B cell (primary cell): ENCODE results near the gene METTL27. TPM values are rescaled to one million over a fixed set of nuclear protein-coding genes. Genes with fewer than 3 reads are reported as not detected.

ENCODE experiments used
- ATAC-seq: fragments of 200-7000 bp; cut with Tn5 transposase; one replicate; pipeline ENCODE4 v1.10.0; 2021; ENCODE audit warnings: low read depth, mild to moderate bottlenecking, moderate number of reproducible peaks, moderate library complexity
- CTCF ChIA-PET: fragments of 350-600 bp; sonication (Branson Sonifier 250); formaldehyde crosslinking; loops from one replicate; lab custom pipeline; 2021; ENCODE audit warnings: antibody characterized with exemption, inconsistent platforms; lab: Charles Lee
- POLR2A ChIA-PET: fragments of 350-600 bp; sonication (Branson Sonifier 250); formaldehyde crosslinking; loops from one replicate; lab custom pipeline; 2021; ENCODE audit warnings: antibody characterized with exemption; lab: Charles Lee
- DNase-seq: peaks from one replicate; pipeline ENCODE4 v3.0.0; 2013
- H2AFZ ChIP-seq: 2 replicates; pipeline ENCODE4 v1.6.1; 2012; ENCODE audit warnings: mild to moderate bottlenecking, low read depth, low read length; ENCODE audit not compliant: insufficient read depth, poor library complexity, severe bottlenecking
- H3K27ac ChIP-seq, 2 donors: 1 replicate in 1 of 2; 2 replicates in 1 of 2; pipeline ENCODE4 v1.5.1; 2012 to 2013; ENCODE audit warnings: low read length in 2 of 2, mild to moderate bottlenecking in 2 of 2, moderate library complexity in 1 of 2
- H3K27me3 ChIP-seq, 4 experiments: fragments of 200-600 bp in 1 of 4; sonication (generic) in 1 of 4; replicated peaks in 1 of 4; 1 replicate in 2 of 4; 2 replicates in 2 of 4; pipeline versions ENCODE4 v1.6.1 to v1.7.0; 2013 to 2016; ENCODE audit warnings: low read length in 3 of 4, mild to moderate bottlenecking in 2 of 4, mixed read lengths in 1 of 4, moderate library complexity in 1 of 4; ENCODE audit not compliant: insufficient read depth in 4 of 4, control insufficient read depth in 3 of 4; ENCODE audit errors: control extremely low read depth in 1 of 4
- H3K36me3 ChIP-seq, 2 experiments: replicated peaks in 1 of 2; 1 replicate in 1 of 2; 2 replicates in 1 of 2; pipeline versions ENCODE4 v1.6.1 to v1.7.1; 2013; ENCODE audit warnings: low read length in 1 of 2; ENCODE audit not compliant: insufficient read depth in 2 of 2, control insufficient read depth in 1 of 2; ENCODE audit errors: control extremely low read depth in 1 of 2, extremely low read depth in 1 of 2
- H3K4me1 ChIP-seq, 2 donors: fragments of 200-600 bp in 1 of 2; sonication (generic) in 1 of 2; 1 replicate in 1 of 2; 2 replicates in 1 of 2; pipeline versions ENCODE4 v1.5.1 to v1.6.1; 2013 to 2017; ENCODE audit warnings: low read length in 2 of 2; ENCODE audit not compliant: control insufficient read depth in 2 of 2, insufficient read depth in 2 of 2
- H3K4me2 ChIP-seq: replicated peaks from 2 replicates; pipeline ENCODE3; 2012; ENCODE audit warnings: mild to moderate bottlenecking, low read depth, low read length; ENCODE audit not compliant: poor library complexity, severe bottlenecking
- H3K4me3 ChIP-seq, 5 experiments: fragments of 200-600 bp in 1 of 5; sonication (generic) in 1 of 5; 1 replicate in 3 of 5; 2 replicates in 2 of 5; pipeline versions ENCODE4 v1.5.1 to v1.7.0; 2011 to 2016; ENCODE audit warnings: low read length in 4 of 5, mild to moderate bottlenecking in 4 of 5, low read depth in 2 of 5, control low read depth in 1 of 5, moderate library complexity in 1 of 5; ENCODE audit not compliant: insufficient read depth in 1 of 5; ENCODE audit errors: control extremely low read depth in 1 of 5, extremely low read depth in 1 of 5
- H3K79me2 ChIP-seq: fragments of 200-600 bp; sonication (generic); one replicate; pipeline ENCODE4 v1.6.0; 2016; ENCODE audit warnings: low read length; ENCODE audit not compliant: control insufficient read depth, insufficient read depth
- H3K9ac ChIP-seq: fragments of 200-600 bp; sonication (generic); 2 replicates; pipeline ENCODE4 v1.6.1; 2017; ENCODE audit warnings: mild to moderate bottlenecking, low read length, moderate library complexity
- H3K9me3 ChIP-seq, 3 donors: one replicate each; pipeline versions ENCODE4 v1.6.1 to v1.7.1; 2013; ENCODE audit warnings: low read length in 2 of 3; ENCODE audit not compliant: control insufficient read depth in 2 of 3, insufficient read depth in 1 of 3; ENCODE audit errors: control extremely low read depth in 1 of 3
- H4K20me1 ChIP-seq: 2 replicates; pipeline ENCODE4 v1.6.0; 2012; ENCODE audit warnings: mild to moderate bottlenecking, low read length; ENCODE audit not compliant: insufficient read depth, control insufficient read depth, poor library complexity, severe bottlenecking
- H3K27ac Mint-ChIP-seq: one replicate; pipeline ENCODE4 v1.8.0; 2021; ENCODE audit warnings: mixed read lengths
- H3K27me3 Mint-ChIP-seq: one replicate; pipeline ENCODE4 v1.8.0; 2021; ENCODE audit warnings: mixed read lengths
- H3K4me1 Mint-ChIP-seq: one replicate; pipeline ENCODE4 v1.8.0; 2021; ENCODE audit warnings: mixed read lengths
- H3K4me3 Mint-ChIP-seq: one replicate; pipeline ENCODE4 v1.8.0; 2021; ENCODE audit warnings: mixed read lengths
- H3K9me3 Mint-ChIP-seq: one replicate; pipeline ENCODE4 v1.8.0; 2022; ENCODE audit warnings: mixed read lengths; ENCODE audit not compliant: insufficient read depth
- CTCF ChIP-seq: fragments of 200-600 bp; IDR thresholded peaks from one replicate; pipeline ENCODE4 v1.8.0; 2022; ENCODE audit warnings: antibody characterized with exemption, mild to moderate bottlenecking
- EZH2 ChIP-seq: IDR thresholded peaks from 2 replicates; pipeline ENCODE4 v1.6.1; 2012; ENCODE audit warnings: borderline replicate concordance, low read depth, mild to moderate bottlenecking, moderate library complexity, low read length; ENCODE audit not compliant: insufficient read depth, poor library complexity, severe bottlenecking
- WGBS: methylation state at CpG from one replicate; pipeline ENCODE4 v1.1.5; 2013; ENCODE audit warnings: missing lambda C conversion rate; ENCODE audit not compliant: insufficient coverage; 5-methylcytosine and 5-hydroxymethylcytosine counted together
- intact Hi-C: fragments of 100-400 bp; cut with micrococcal nuclease; formaldehyde crosslinking; loops from one replicate; pipeline ENCODE4 v1.10.0; 2022
- polyA plus RNA-seq: library from polyadenylated mRNA; depleted of rRNA; stranded (reverse); fragments of >200 nt; gene quantifications from 2 replicates; pipeline ENCODE4 v1.2.3, GENCODE V29; 2012
- total RNA-seq, 2 donors: library from RNA; stranded (reverse); fragments of 120-200 nt in 1 of 2; gene quantifications; 1 replicate in 1 of 2; 2 replicates in 1 of 2; pipeline versions ENCODE4 v1.2.3 to v1.2.4, GENCODE V29; 2013 to 2022

METTL27 gene
- total and polyA plus RNA-seq, 2 donors (not counting 1 experiment from before 2014, with no cell fraction given) = 0.37 to 1.5 TPM

- DNase-seq (no peak), ATAC-seq (no peak)
- H3K9ac ChIP-seq = no peak overlapping the region
- H3K27me3 ChIP-seq = peaks cover 0 to 5% (median 0%) of the 10 kb centered on the region in 4 experiments
- peaks cover 23 to 24% of the 10 kb centered on the region in 2 donors for H3K4me1 ChIP-seq
- no peaks in the 10 kb centered on the region for H4K20me1 ChIP-seq
- intact Hi-C loops = no loop called here
- no peak overlapping the region for H3K4me3 Mint-ChIP-seq
- peaks cover 7% of the 10 kb centered on the region for H3K27me3 Mint-ChIP-seq
- no peak overlapping the region for H3K27ac ChIP-seq
- H3K4me2 ChIP-seq = no peak overlapping the region
- H3K9me3 ChIP-seq = no peaks in the 10 kb centered on the region
- no peaks in the 10 kb centered on the region for H3K79me2 ChIP-seq
- H3K27ac Mint-ChIP-seq = no peak overlapping the region
- no peak overlapping the region for H2AFZ ChIP-seq
- ChIA-PET POLR2A (no interaction called here), CTCF (no interaction called here)
- TF ChIP-seq CTCF (no peak), EZH2 (no peak)
- H3K36me3 ChIP-seq = no peaks in the 10 kb centered on the region
- H3K4me1 Mint-ChIP-seq = peaks cover 28% of the 10 kb centered on the region
- 92% methylated on average over 7 of the region's 11 CpGs for WGBS
- H3K9me3 Mint-ChIP-seq = no peaks in the 10 kb centered on the region
- H3K4me3 ChIP-seq = no peak overlapping the region
Measured at GRCh38 chr7:73823873-73824592, 18.3 kb downstream of the METTL27 start.

DNA sequence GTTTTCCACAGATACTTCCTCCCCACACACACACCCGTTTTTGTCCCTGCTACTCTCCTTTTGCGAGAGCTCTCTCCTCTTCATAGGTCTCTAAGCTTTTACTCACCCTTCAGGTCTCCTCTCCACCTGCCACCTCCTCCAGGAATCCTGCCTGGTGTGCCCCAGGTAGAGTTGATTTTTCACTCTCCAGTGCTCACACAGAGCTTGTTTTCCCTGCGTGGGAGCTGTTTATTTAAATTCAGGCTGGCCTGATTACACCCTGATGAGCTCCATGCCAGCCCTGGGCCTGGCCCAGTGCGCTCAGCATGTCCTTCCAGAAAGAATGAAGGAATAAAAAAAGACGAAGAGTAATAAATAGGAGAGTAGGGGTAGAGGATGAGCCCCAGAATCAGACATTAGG, 19.1 kb downstream of the METTL27 start:
- POLR2A ChIA-PET = no interaction called here
- H3K27ac ChIP-seq = no peak overlapping the region
- CTCF ChIA-PET = no interaction called here

More for the DNA sequence above, 19.1 kb downstream of the METTL27 start:
- H3K27me3 ChIP-seq = peaks cover 0 to 5% (median 0%) of the 10 kb centered on the region in 4 experiments
- H3K4me1 ChIP-seq = peaks cover 22% of the 10 kb centered on the region in 2 donors
- DNase-seq (no peak), ATAC-seq (no peak)
- no peaks in the 10 kb centered on the region for H3K79me2 ChIP-seq
- no peak overlapping the region for H3K27ac Mint-ChIP-seq
- intact Hi-C loops = no loop called here
- 95% methylated on average over 5 of the region's 5 CpGs for WGBS
- no peak overlapping the region for H3K9ac ChIP-seq
- H3K4me3 Mint-ChIP-seq = no peak overlapping the region
- H4K20me1 ChIP-seq = no peaks in the 10 kb centered on the region
- H3K4me1 Mint-ChIP-seq = peaks cover 22% of the 10 kb centered on the region
- H3K9me3 ChIP-seq = no peaks in the 10 kb centered on the region
- H3K27me3 Mint-ChIP-seq = peaks cover 7% of the 10 kb centered on the region
- no peak overlapping the region for H3K4me2 ChIP-seq
- H3K9me3 Mint-ChIP-seq = no peaks in the 10 kb centered on the region
- no peaks in the 10 kb centered on the region for H3K36me3 ChIP-seq
- H2AFZ ChIP-seq = no peak overlapping the region
- TF ChIP-seq CTCF (no peak), EZH2 (no peak)
- H3K4me3 ChIP-seq = no peak overlapping the region
